GM03348 (cell line): ENCODE data around the gene XRCC1.
"Not testable (repeated sequence)": the region's sequence is repeated elsewhere in the genome, so short reads cannot be mapped to it uniquely, and the experiment has no call there.

ENCODE experiments used
- DNase-seq: peaks from one replicate; pipeline ENCODE4 v3.0.0; 2012; ENCODE audit warnings: low spot score

Gene XRCC1

GRCh38 chr19:43575955-43576878, 890 bp upstream of the XRCC1 start:
- DNase-seq, result no peak

GRCh38 chr19:43574424-43575155, 737 bp downstream of the XRCC1 start:
- DNase-seq, result peak; percentile 16

GRCh38 chr19:43572171-43572588, 3.1 kb downstream of the XRCC1 start:
- DNase-seq, result no peak

DNA sequence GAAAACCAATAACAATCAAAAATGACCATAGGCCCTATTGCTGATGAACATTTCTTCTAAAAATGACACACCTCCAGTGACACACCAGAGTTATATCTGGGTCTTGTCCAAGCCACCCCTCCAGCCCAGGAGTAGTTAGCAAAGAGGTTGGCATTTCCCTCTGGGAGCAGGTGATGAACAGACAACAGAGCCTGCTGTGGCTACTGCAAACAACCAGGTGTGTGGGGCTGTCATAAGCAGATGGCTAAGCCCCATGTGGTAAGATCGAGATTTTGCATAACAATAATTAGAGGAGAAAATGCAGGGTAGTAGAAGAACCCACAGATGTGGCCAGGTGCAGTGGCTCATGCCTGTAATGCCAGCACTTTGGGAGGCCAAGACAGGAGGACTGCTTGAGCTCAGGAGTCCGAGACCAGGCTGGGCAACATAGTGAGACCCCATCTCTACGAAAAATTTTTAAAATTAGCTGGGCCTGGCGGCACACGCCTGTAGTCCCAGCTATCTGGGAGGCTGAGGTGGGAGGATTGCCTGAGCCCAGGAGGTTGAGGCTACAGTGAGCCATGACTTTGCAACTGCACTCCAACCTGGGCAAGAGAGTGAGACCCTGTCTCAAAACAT, 5.0 kb downstream of the XRCC1 start:
- DNase-seq, result no peak

DNA sequence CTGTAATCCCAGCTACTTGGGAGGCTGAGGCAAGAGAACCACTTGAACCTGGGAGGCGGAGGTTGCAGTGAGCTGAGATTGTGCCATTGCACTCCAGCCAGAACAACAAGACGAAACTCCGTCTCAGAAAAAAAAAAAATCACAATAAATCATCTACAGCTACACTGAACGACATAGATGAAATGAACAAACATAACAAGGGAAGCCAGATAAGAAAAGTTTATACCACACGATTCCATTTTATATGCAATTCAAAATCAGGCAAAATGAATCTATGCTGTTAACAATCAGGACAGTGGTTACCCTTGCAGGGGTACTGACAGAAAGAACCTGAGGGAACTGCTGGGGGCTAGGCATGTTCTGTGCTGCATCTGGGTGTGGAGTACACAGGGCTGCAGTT, 5.7 kb downstream of the XRCC1 start:
- no peak for DNase-seq

DNA sequence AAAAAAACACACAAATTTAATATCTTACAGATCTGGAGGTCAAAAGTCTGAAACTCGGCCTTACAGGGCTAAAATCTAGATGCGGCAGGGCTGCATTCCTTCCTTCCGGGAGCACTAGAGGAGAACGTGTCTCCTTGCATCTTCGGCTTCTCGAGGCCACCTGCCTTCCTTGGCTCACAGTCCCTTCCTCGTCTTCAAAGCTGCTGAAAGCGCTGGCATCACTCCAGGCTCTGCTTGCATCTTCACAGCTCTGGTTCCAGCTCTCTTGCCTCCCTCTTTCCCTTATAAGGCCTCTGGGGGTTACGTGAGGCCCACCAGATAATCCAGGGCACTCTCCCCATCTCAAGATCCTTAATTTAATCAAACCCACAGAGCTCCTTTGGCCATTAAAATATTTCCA, 10.5 kb downstream of the XRCC1 start:
- DNase-seq, result no peak

- DNase-seq, result no peak
These were observed 11.4 kb downstream of the XRCC1 start for GRCh38 chr19:43563816-43564457.

DNA sequence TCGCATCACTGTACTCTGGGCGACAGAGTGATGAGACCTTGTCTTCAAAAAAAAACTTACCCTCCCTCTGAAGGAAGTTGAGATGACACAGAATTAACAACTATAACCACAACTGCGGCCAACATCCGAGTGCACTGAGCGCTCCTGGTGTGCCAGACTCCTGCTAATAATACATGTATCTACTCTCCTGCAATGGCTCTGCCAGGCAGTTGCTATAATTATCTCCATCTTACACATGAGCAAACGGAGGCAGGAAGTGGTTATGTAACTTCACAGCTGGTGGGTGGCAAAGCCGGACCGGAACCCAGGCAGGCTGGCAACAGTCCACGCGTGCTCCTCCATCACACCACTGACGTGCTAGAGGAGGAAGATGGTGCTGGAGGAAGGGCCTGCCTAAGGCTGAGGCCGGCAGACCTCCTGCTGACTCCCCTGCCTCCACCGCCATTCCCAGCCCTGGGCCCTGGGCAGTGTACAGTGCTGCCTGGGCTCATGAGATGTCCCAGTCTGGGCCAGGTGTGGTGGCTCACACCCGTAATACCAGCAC, 12.6 kb downstream of the XRCC1 start:
- peak; percentile 82 for DNase-seq

GRCh38 chr19:43562226-43562697, 13.1 kb downstream of the XRCC1 start:
- DNase-seq, result no peak

GRCh38 chr19:43561139-43561970, 14.0 kb downstream of the XRCC1 start:
- no peak for DNase-seq

DNA sequence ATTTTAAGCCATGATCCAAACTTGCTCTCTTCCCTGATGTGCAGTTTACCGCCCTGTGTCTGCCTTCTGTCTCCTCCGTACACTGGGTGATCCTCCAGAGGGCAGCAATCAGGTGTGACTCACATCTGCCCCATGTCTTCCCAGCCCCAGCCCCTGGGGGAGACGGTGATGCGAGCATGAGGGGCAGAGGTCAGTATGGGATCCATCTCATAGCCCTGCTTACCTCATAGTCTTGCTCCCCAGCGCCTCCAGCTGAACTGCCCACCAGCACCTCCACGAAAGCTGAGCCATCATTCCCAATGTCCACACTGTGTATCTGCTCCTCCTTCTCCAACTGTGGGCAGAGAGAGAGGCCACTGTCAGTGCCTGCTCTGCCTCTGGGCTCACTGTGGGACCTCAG, 14.6 kb downstream of the XRCC1 start:
- no peak for DNase-seq

DNA sequence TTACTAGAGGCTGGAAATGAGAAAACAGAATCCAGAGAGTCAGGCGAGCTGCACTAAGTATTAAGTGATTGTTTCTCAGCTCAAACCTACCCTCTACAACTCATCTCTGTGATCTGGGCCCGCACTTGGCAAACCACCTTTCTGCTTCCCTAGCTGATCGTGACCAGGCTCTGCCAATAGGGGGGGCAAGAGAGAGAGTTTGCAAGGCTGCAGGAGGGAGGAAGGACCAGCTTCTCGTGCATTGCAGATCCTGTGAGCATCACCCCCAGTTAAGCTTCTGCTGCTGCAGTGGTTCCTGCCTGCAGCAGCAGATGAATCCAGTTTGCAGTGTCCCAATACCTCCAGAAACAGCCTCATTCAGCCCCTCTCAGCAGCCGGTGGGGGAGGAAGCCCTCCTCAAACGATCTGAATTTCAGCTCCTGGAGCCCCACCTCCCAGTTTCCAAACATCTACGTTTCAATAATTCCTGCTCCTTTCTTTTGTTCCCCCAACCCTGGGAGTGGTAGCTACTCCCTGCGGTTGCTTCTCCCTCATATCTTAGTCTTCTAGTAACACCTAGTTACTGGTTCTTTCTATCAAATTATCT, 20.0 kb downstream of the XRCC1 start:
- DNase-seq, result peak; percentile 83

DNA sequence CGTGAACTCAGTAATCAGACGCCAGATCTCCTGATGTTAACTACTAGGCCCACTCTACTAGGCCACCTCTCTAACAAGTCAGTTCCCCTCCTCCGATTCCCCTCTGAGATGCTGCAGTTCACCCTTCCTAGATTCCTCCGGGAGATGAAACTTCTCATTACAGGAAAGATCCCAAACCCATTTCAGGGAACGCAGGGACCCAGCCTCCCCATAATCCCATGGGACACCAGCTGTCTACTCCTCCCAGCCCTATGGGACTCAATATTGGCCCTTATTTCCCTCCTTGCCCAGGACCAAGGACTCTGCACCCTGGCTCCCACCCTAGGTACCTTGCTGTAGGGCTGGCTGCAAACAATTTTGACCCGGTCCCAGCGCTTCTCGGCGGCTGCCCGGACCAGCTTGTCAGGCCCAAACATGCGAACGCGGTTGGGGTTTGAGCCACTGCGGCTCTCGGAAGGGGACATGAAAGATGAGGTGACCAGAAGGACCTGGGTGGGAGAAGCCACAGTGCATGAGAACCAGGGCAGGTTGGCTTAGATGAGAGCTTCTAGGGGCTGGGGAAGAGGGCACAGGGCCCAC, 20.9 kb downstream of the XRCC1 start:
- no peak for DNase-seq

DNA sequence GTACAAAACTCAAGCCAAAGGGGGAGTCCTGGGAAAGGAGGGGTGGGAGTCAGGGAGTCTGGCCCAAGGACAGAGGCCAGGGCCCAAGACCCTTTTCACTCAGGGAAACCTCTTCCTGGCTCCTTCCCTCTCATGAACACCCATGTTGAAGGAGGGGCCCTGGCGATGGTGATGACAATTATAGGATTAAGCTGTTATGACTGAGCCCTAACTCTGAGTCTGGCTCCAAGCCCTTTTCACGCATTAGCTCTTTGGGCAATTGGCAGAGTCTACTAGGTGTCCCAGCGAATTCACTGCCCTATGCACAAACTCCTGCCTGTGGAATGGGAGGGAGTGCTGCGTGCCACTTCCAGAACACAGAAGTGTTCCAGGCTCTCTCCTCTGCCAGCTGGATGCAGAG, 21.7 kb downstream of the XRCC1 start:
- no peak for DNase-seq

DNA sequence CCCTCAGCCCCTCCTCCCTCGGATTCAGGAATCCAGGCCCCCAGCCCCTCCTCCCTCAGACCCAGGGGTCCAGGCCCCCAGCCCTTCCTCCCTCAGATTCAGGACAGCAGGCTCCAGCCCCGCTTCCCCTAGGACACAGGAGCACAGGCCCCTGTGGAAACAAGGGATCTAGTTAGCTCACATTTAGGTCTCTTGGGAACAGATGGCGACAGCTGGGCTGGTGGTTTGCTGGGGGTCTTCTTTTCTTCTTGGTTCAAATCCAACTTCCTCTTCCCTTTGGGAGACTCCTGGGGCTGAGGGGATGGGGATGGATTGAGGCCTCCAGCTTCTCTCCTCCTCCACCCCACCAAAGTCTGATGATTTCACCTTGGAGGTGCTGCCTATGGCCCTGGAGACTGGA, 22.7 kb downstream of the XRCC1 start:
- no peak for DNase-seq

- DNase-seq, result no peak
These were observed 23.2 kb downstream of the XRCC1 start for GRCh38 chr19:43552198-43552450.

- DNase-seq, result no peak
These were observed 23.7 kb downstream of the XRCC1 start for GRCh38 chr19:43551399-43552197.

DNA sequence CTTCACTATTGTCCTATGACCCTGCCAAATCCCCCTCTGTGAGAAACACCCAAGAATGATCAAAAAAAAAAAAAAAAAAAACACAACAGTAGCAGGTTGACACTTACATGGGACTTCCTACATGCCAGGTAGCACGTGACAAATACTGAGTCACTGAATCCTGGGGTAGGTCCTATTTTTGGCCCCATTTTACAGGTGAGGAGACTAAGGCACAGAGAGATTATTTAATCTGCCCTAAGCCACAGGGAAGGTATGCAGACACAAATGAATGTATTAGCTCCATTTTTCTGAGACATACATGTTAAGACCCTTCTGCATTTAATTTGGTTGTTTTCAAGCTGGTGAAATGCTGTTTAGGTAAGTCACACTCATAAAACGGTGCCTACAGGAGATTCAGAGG, 26.6 kb downstream of the XRCC1 start:
- DNase-seq, result no peak

- DNase-seq, result not testable (repeated sequence)
These were observed 27.4 kb downstream of the XRCC1 start for GRCh38 chr19:43547926-43548325.

DNA sequence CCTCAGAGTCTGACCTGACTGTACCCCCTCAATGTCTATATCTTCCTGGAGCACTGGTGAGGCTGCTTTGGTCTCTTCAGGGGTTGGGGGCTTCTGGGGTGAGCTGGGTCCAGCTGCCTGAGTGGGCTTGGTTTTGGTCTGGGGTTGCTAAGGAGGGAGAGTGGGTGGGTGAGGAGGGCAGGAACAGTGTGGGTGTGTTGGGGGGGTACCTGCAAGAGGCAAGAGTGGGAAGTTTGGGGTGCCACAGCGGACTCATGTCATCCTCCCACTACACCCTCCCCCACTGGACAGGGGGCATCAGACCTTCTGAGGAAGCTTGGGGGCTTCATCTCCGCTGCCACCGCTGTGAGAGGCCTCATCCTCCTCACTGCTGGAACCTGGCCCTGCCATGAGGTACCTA, 28.7 kb downstream of the XRCC1 start:
- no peak for DNase-seq
